Fibroblast of pulmonary artery (primary cell): ENCODE results near the gene GALE.

ENCODE experiments used
- DNase-seq: peaks from one replicate; pipeline ENCODE4 v3.0.0-alpha.2; 2010; ENCODE audit warnings: low read depth
- H3K4me3 ChIP-seq: replicated peaks from 2 replicates; pipeline ENCODE4 v1.5.1; 2011; ENCODE audit warnings: low read depth, mild to moderate bottlenecking, control low read depth, low read length, moderate library complexity
- TF ChIP-seq, protein P1 (sequence below): IDR thresholded peaks from 2 replicates; pipeline ENCODE4 v1.5.1; 2011; ENCODE audit warnings: mild to moderate bottlenecking, control low read depth, low read length, inconsistent platforms; ENCODE audit errors: missing control alignments

Gene GALE

DNA sequence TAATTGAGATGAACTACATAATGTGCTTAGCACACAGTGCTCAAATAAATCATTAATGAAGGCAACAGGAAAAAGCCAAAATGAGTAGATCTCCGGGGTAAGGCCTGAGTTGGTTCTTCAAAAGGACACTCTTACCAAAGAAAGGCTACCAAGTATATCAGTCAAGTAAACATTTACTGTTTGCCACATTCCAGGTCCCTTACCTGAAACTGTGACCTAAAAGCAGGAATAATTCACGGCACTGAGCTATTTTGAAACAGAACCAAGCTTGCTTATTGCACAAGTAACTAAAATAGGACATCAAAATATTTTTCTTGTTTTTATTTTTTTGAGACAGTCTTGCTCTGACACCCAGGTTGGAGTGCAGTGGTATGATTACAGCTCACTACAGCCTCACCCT is 24.3 kb downstream of the GALE start:
- H3K4me3 ChIP-seq: no peak overlapping the region
- DNase-seq: no peak
- TF ChIP-seq, protein P1, sequence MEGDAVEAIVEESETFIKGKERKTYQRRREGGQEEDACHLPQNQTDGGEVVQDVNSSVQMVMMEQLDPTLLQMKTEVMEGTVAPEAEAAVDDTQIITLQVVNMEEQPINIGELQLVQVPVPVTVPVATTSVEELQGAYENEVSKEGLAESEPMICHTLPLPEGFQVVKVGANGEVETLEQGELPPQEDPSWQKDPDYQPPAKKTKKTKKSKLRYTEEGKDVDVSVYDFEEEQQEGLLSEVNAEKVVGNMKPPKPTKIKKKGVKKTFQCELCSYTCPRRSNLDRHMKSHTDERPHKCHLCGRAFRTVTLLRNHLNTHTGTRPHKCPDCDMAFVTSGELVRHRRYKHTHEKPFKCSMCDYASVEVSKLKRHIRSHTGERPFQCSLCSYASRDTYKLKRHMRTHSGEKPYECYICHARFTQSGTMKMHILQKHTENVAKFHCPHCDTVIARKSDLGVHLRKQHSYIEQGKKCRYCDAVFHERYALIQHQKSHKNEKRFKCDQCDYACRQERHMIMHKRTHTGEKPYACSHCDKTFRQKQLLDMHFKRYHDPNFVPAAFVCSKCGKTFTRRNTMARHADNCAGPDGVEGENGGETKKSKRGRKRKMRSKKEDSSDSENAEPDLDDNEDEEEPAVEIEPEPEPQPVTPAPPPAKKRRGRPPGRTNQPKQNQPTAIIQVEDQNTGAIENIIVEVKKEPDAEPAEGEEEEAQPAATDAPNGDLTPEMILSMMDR: no peak

DNA sequence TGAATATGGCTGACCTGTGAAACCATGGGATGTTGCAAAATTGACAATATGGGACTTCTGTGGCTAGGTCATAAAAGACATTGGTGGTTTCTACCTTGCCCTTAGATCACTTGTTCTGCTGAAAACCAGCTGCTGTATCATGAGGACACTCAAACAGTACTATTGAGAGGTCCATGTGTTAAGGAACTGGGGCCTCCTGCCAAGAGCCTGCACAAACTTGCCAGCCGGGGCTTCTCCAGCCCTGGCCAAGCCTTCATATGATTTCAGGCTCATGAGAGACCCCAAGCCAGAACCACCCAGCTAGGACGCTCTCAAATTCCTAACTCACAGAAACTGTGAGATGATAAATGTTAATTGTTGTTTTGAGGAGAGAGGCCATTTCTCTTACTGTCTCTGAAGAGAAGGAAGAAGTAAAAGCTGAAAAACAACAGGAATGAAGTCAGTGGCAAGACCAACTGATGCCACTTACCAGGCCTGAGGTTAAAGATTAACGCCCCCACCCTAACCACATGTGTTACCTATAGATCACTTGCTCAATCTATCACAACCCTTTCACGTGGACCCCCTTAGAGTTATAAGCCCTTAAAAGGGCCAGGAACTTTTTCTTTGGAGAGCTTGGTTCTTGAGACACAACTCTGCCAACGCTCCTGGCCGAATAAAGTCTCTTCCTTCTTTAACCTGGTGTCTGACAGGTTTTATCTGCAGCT is 26.2 kb downstream of the GALE start:
- DNase-seq: no peak
- H3K4me3 ChIP-seq: no peak overlapping the region
- TF ChIP-seq, protein P1: no peak

DNA sequence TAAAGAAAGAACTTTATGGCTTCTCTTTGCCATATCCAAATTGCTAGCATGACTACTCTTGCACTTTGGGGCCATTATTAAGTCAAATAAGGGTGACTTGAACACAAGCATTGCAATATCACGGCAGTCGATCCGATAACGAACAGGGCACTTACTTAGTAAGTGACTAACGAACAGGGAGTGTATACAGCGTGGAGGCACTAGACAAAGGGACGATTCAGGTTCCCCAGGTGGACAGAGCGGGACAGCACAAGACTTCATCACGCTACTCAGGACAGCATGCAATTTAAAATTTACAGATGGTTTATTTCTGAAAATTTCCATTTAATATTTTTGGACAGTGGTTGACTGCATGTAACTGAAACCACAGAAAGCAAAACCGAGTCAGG is 27.7 kb downstream of the GALE start:
- TF ChIP-seq, protein P1: no peak
- no peak overlapping the region for H3K4me3 ChIP-seq
- no peak for DNase-seq

DNA sequence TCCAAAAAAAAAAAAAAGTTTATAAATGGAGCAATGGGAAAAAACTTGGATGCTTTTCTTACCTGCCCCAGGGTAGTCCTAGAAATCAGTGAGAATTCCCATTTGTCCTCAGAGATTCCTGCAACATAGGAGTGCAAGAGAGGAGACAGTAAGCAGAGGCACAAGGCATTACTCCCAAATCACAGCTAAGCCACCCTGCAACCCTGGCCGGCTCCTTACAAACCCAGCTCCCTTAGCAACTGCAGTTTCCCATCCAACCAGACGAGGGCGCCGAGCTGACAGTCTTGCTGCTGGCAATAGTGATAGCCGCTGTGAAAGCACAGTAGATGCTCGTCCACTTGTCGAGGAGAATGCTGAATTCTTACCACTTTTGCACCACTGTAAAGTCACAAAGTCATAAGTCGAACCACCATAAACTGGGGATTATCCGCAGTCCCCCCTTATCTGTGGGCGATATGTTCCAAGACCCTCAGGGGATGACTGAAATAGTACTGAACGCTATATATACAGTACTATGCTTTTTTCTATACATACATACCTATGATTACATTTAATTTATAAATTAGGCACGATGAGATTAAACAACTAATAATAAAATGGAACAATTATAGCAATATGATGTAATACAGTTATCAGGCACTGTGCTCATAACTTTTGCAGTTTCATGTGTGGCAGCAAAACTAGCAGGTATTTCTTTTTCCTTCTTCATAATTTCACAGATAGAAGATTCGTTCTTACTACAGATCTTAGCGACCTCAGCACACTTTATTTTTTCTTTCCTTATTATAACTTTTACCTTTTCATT is 28.3 kb downstream of the GALE start:
- no peak overlapping the region for H3K4me3 ChIP-seq
- TF ChIP-seq, protein P1: peak; percentile 99
- DNase-seq: peak; percentile 88

DNA sequence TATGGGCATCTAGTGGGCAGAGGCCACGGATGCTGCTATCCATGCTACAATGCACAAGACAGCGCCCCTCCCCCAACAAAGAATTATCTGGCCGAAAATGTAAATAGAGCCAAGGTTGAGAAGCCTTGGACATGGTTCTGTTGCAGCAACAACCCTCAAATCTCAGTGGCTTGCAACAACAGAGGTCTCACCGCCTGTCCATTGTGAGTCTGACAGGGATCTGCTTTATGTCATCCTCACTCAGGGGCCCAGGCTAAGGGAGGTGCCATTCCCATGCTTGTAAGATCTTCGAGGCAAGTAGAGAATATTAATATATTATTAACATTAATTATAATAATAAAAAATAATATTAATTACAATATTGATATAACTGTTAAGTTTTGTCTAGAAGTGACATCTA is 31.8 kb downstream of the GALE start:
- TF ChIP-seq, protein P1: no peak
- H3K4me3 ChIP-seq: no peak overlapping the region
- DNase-seq: no peak

DNA sequence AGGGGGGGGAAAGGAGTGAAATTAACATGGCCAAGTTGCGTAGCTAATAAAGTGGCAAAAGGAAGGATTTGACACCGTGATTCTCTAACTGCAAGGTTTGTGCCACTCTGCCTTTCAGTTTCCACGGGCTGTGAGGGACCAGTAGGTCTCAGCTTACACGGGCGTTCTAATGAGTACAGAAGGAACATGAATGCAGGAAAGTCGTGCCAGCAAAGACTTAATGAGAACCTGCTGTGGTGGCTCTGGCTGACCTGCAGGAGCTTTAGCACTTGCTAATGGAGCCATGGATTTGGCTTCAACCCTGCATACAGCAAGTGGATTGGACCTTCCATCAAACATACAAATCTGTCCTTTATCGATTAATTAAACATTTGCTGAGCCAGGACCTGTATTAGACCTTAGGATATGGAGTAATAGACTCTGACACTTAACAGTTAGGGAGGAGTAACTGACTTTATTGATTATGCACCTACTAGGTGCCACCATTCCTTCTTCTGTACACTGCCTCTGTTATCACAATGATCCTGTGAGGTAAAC is 37.4 kb downstream of the GALE start:
- no peak for DNase-seq
- TF ChIP-seq, protein P1: no peak
- H3K4me3 ChIP-seq: no peak overlapping the region

DNA sequence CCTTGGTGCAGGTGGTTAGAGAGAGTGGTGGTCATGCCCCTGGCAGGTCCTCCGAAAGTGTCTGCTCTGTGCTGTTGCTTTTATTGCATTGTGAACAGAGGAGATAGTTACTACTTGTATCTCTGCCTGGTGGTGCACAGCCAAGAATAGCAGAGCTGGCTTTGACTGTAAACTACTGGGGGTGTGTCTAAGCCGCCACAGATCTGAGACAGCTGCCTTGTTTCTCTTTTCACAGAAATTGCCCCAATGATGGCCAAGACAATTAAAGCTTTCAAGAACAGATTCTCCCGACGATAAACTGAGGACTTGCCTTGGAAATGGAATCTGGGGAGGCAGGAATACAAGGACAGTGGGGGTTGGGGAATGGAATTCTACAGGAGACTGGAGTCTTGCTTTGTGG is 41.3 kb downstream of the GALE start:
- no peak overlapping the region for H3K4me3 ChIP-seq
- no peak for DNase-seq
- TF ChIP-seq, protein P1: no peak
